Activated naive CD8-positive, alpha-beta T cell treated with anti-CD3 and anti-CD28 coated beads, Interleukin-2, amount 50 U/mL, for 16 hours (primary cell): ENCODE data around the gene CDK14.

Experiments
- DNase-seq: peaks from one replicate; pipeline ENCODE4 v3.0.0-alpha.2; 2020; ENCODE audit warnings: low read depth, low spot score

The CDK14 gene

DNA sequence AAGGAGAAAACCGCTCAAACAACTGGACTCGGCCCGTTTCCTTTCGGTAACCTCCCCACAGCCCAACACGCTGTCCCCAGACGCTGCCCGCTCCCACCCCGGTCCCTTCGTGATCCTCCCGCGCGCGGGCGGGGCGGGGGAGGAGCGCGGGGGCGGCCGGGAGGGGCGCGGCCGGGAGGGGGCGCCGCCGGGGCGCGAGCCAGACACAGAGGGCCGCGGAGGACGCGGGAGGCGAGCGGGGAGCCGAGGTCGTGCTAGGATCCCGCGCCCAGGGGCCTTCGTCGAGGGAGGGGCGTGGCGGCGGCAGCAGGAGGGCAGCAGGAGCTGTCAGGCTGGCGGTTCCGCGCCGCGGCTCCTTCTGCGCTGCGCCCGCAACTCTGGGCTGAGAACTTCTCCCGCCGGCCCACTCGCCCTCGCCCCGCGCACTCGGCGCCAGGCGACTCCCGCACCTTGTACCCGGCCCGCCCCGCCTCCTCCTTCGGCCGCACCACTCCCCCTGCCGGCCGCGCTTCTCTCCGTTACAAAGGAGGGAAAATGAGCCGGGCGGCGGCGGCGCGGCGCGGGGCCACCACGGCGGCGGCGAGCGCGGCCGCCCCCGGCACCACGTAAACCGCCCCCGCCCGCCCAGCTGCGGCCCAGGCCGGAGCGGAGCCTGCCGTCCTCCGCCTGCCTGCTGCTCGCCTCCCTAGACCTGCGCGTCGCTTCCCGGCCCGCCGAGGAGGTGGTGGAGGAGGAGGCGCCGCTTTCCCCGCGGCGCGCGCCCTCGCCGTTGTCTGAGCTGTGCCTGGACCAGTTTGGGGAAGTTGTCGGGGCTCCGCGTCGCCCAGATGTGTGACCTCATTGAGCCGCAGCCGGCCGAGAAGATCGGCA is at the start of gene CDK14:
TSS of gene CDK14 (plus strand) at position 521 of the 870 bp plus-strand sequence. CDS start at position 828, 307 bp downstream.
- DNase-seq, result no peak

DNA sequence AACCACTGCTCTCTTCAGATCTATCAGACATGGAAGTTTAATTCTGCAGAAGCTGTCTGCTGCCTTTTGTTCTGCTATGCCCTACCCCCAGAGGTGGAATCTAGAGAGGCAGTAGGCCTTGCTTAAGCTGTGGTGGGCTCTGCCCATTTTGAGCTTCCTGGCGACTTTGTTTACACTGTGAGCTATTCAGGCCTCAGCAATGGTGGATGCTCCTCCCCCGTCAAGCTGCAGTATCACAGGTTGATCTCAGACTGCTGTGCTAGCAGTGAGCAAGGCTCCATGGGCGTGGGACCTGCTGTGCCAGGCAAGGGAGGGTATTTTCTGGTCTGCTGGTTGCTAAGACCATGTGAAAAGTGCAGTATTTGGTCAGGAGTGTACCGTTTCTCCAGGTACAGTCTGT is 45.1 kb upstream of the CDK14 start:
- DNase-seq, result no peak

- DNase-seq, result no peak
Measured at GRCh38 chr7:90552521-90552920, 43.6 kb upstream of the CDK14 start.

DNA sequence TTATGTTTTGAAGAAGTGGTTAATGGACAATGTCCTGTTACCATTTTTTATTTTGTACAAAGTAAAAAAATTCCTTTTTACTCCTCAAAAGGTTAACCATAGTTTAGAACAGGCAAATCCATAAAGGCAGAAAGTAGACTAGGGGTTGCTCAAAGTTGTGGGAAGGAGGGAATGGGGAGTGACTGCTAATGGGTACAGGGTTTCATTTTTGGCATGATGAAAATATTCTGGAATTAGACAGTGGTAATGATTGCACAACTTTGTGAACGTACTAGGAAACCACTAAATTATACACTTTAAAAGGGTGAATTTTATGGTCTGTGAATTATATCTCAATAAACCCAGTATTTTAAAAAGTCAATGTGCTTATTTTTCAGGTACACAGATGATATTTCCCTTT is 35.4 kb upstream of the CDK14 start:
- DNase-seq, result no peak

DNA sequence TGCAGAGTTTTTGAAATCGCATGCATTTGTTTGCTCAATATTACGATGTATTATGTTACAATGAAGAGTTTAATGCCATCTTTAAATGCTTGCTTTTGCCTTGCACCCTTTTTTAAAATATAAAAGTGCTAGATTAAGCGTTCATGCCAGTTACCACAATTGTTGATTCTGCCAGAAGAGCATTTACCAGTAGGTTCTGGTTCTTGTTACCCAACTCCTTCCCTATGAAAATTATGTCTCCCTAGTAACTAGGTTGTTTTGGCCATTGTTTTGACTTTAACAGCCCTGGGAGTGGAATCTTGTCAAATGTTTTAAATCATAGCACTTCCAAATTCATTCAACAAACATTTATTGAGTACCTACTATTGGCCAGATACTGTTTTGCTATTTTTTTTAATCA is 32.8 kb upstream of the CDK14 start:
- DNase-seq, result no peak

GRCh38 chr7:90564455-90564854 is 31.7 kb upstream of the CDK14 start:
- DNase-seq, result no peak

DNA sequence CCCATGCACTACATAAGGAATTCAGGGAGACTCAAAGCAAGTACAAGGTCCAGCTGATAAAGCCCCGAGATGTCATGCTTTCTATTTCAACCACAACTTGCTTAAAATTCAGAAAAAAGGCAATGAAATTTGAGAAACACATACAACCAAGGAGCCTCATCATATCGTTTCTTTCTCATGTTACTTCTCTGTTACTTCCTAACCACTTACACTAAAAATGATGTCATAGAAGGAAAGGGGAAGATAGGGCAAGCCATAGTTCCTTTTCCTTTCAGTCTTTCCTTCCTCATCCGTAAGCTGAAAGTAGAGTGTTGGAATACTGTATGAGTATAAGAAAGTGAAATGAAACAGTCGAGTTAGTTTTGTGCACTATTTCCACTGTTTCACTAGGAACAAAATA is 27.9 kb upstream of the CDK14 start:
- no peak for DNase-seq

- no peak for DNase-seq
Measured at GRCh38 chr7:90569368-90569767, 26.8 kb upstream of the CDK14 start.

DNA sequence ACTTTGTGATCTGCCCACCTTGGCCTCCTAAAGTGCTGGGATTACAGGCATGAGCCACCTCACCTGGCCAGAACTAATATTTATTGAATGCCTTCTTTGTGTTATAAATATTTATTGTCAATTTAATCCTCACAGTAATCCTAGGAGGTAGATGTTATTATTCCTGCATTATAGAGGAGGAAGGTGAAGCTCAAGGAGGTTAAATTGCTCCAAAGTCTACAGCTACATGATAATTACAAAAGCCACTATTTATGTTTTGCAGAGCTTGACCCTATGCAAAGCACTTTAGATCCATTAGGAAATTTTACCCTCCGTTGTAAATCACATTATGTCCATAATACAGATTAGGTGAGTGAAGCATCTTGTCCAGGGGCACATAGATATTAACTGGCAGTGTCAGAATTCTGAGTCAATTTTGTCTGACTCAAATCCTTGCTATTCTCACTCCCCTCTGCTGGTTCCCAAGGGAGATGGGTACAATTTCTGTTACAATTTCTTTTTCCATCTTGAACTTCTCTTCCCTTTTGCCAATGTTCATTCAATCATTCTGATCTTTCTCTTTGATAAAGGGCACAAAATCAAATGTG is 25.7 kb upstream of the CDK14 start:
- DNase-seq, result no peak

- DNase-seq, result no peak
Measured at GRCh38 chr7:90574146-90574819, 21.8 kb upstream of the CDK14 start.

DNA sequence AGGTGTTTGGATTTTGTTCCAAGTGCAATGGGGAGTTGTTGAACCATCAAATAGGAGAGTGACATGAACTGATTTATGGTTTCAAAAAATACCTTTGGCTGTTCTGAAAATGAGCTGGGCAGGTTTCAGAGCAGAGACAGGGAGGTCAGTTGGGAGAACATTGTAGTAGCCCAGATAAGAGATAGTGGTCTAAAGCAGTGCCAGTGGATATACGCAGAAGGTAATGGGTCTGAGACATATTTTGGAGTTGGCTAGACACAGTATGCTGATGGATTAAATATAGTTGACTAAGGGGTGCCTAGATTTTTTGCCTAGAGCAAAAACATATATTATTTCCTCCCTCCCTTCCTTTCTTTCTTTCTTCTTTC is 21.3 kb upstream of the CDK14 start:
- no peak for DNase-seq

DNA sequence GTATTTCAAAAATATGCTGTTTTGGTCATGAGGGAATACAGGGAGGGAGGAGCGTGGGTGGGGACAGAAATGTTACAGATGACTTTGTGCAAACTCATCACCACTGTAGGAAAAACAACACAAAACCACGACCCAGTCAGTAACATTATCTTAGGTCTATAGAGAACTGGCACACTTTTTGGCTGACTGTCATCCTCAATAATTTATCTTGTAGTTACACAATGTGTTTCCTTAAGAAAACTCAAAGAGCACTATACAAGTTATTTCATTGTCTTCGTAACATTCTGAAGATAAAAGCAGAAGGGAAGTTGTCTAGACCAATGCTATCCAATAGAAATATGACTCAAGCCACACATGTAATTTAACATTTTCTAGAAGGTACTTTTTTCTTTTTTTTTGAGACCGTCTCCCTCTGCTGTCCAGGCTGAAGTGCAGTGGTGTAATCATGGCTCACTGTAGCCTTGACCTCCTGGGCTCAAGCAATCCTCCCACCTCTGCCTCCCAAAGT is 16.9 kb upstream of the CDK14 start:
- DNase-seq, result no peak

DNA sequence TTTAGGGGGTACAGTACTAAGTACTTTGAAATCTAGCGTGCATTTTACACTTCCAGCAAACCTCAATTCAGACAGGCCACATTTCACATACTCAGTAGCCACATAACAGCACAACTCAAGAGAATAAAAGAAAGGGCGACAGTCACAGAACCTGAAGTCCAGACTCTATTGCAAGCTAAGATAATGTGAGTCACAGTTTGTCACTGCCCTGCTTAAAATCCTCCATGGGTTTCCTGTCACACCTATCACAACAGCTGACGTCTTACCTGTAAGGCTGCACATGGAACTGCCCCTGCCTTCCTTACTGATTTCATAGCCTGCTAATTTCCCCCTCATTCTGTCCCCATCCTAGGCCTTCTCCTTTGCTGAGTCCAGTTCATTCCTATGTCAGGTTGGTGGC is 16.1 kb upstream of the CDK14 start:
- no peak for DNase-seq

DNA sequence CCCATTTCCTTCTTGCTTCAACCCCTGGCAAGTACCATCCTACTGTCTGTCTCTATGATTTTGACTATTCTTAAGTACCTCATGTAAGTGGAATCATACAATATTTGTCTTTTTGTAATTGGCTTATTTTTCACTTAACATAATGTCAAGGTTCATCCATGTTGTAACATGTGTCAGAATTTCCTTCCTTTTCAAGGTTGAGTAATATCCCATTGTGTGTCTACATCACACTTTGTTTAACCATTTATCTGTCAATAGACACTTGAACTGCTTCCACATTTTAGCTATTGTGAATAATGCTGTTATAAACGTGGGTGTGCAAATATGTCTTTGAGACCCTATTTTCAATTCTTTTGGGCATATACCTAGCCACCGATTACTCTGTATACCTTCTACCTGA is 14.0 kb upstream of the CDK14 start:
- no peak for DNase-seq

DNA sequence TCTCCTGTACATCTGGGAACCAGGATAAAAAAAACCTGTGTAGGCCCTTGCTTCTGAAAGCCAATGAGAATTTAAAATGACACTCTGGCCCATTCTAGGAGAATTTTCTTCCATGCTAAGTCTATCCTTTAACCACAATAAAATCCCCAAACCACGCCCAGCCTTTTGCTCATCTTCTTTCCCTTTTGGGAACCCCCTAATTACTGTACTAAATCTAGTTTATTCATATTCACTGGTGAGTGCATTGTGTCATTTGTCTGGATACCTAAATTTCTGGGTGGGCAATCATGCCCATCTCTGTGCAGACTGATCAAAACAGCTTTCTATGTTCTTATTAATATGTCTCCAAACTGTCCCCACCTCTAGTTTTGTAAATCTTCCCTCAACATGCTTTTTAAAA is 11.7 kb upstream of the CDK14 start:
- DNase-seq, result no peak

DNA sequence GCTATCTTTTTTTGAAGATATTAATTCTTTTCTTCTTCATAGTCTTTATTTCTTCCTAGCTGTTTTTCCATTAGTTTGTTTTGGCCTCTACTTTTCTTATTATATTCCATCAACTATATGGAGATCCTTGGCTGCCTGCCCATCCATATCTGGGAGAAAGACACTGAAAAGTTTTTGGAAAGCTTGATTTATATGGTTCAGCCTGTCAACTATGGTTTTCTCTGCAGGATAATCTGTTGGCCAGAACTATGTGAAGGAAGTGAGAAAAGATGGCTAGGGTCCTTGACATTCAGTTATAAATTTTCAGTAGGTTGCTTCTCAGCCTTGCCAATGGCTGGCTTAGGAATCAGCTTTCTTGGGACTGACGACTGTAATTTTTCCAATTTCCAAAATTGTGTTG is 10.0 kb upstream of the CDK14 start:
- DNase-seq, result no peak

GRCh38 chr7:90587766-90588165 is 8.4 kb upstream of the CDK14 start:
- no peak for DNase-seq

DNA sequence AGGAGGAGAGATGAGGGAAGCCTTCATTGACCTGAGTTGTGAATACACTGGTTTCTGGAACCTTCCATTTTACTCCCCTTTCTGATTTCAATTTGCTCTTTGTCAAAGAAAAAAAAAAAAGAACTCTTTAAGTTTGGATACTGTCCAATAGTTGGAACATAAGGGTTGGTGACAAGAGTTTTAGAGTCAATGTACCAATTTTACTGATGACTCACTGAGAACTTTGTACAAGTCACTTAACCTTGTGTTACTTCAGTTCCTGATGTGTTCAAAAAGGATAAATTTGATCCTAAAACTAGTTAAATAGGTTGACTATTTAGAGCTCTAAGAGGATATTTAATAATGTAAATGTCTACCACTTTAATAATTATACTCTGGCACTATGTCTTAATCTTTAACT is 4.1 kb upstream of the CDK14 start:
- DNase-seq, result no peak

- no peak for DNase-seq
Measured at GRCh38 chr7:90593205-90593604, 2.9 kb upstream of the CDK14 start.

- no peak for DNase-seq
Measured at GRCh38 chr7:90594751-90595317, 1.3 kb upstream of the CDK14 start.

GRCh38 chr7:90595342-90595800 is 750 bp upstream of the CDK14 start:
- no peak for DNase-seq
